DND-41 (cell line): ENCODE results near the gene EXD3.

ENCODE experiments used
- EZH2 ChIP-seq: IDR thresholded peaks from 3 replicates; pipeline ENCODE4 v1.6.1; 2012; ENCODE audit warnings: borderline replicate concordance, low read depth, mild to moderate bottlenecking, moderate library complexity, low read length, inconsistent platforms; ENCODE audit not compliant: severe bottlenecking
- TF ChIP-seq, protein P1 (sequence below): IDR thresholded peaks from 2 replicates; pipeline ENCODE4 v1.5.1; 2012; ENCODE audit warnings: borderline replicate concordance, low read length, moderate library complexity, mild to moderate bottlenecking; ENCODE audit not compliant: poor library complexity, severe bottlenecking; ENCODE audit errors: extremely low read depth

- TF ChIP-seq, protein P1, sequence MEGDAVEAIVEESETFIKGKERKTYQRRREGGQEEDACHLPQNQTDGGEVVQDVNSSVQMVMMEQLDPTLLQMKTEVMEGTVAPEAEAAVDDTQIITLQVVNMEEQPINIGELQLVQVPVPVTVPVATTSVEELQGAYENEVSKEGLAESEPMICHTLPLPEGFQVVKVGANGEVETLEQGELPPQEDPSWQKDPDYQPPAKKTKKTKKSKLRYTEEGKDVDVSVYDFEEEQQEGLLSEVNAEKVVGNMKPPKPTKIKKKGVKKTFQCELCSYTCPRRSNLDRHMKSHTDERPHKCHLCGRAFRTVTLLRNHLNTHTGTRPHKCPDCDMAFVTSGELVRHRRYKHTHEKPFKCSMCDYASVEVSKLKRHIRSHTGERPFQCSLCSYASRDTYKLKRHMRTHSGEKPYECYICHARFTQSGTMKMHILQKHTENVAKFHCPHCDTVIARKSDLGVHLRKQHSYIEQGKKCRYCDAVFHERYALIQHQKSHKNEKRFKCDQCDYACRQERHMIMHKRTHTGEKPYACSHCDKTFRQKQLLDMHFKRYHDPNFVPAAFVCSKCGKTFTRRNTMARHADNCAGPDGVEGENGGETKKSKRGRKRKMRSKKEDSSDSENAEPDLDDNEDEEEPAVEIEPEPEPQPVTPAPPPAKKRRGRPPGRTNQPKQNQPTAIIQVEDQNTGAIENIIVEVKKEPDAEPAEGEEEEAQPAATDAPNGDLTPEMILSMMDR = no peak
- no peak for TF ChIP-seq EZH2
Observed at GRCh38 chr9:137358126-137358525, 64.8 kb downstream of the EXD3 start.
